Mesenchymal stem cell (in vitro differentiated cells and primary cell): Measurements from ENCODE around the gene AADAT. TPM values are rescaled to one million over a fixed set of nuclear protein-coding genes. Genes with fewer than 3 reads are reported as not detected.

Source experiments
- DNase-seq: peaks from one replicate; pipeline ENCODE4 v3.0.0-alpha.2; 2013
- H2AFZ ChIP-seq: one replicate; pipeline ENCODE4 v1.6.1; 2013; ENCODE audit warnings: low read depth, mild to moderate bottlenecking, control low read depth, inconsistent platforms, low read length, moderate library complexity
- H2AK5ac ChIP-seq: 2 replicates; pipeline ENCODE4 v1.6.1; 2013; ENCODE audit warnings: low read length, moderate library complexity, mild to moderate bottlenecking, inconsistent platforms; ENCODE audit not compliant: severe bottlenecking
- H2BK120ac ChIP-seq: one replicate; pipeline ENCODE4 v1.6.1; 2013; ENCODE audit warnings: low read depth, mild to moderate bottlenecking, inconsistent platforms, low read length, moderate library complexity
- H2BK12ac ChIP-seq, 2 experiments: one replicate each; pipeline ENCODE4 v1.6.1; 2013; ENCODE audit warnings: inconsistent platforms in 2 of 2, low read length in 2 of 2, mild to moderate bottlenecking in 2 of 2, moderate library complexity in 2 of 2, control low read depth in 1 of 2
- H2BK15ac ChIP-seq: one replicate; pipeline ENCODE4 v1.6.1; 2013; ENCODE audit warnings: mild to moderate bottlenecking, low read depth, inconsistent platforms; ENCODE audit not compliant: poor library complexity, severe bottlenecking
- H2BK5ac ChIP-seq: 2 replicates; pipeline ENCODE4 v1.6.1; 2013; ENCODE audit warnings: low read depth, mild to moderate bottlenecking, low read length, control low read depth, inconsistent platforms; ENCODE audit not compliant: poor library complexity, severe bottlenecking
- H3K14ac ChIP-seq, 2 experiments: one replicate each; pipeline ENCODE4 v1.6.1; 2013; ENCODE audit warnings: inconsistent platforms in 2 of 2, low read length in 2 of 2, control low read depth in 1 of 2, mild to moderate bottlenecking in 1 of 2, moderate library complexity in 1 of 2
- H3K18ac ChIP-seq, 2 experiments: one replicate each; pipeline ENCODE4 v1.6.1; 2013; ENCODE audit warnings: inconsistent platforms in 2 of 2, low read length in 2 of 2, control low read depth in 1 of 2, low read depth in 1 of 2, mild to moderate bottlenecking in 1 of 2
- H3K23ac ChIP-seq, 2 experiments: one replicate each; pipeline ENCODE4 v1.6.1; 2013; ENCODE audit warnings: inconsistent platforms in 2 of 2, low read length in 2 of 2, mild to moderate bottlenecking in 2 of 2, moderate library complexity in 2 of 2, control low read depth in 1 of 2
- H3K27ac ChIP-seq: 2 replicates; pipeline ENCODE4 v1.5.1; 2013; ENCODE audit warnings: mild to moderate bottlenecking, moderate library complexity, low read length, control low read depth, inconsistent platforms; ENCODE audit not compliant: poor library complexity, severe bottlenecking
- H3K27me3 ChIP-seq, 2 experiments: 2 replicates each; pipeline versions ENCODE4 v1.6.1 to v1.7.0; 2013; ENCODE audit warnings: low read length in 2 of 2, mild to moderate bottlenecking in 2 of 2, moderate library complexity in 2 of 2, control low read depth in 1 of 2, inconsistent platforms in 1 of 2; ENCODE audit not compliant: control insufficient read depth in 1 of 2, insufficient read depth in 1 of 2
- H3K36me3 ChIP-seq, 2 experiments: 2 replicates each; pipeline versions ENCODE4 v1.6.1 to v1.7.0; 2013; ENCODE audit warnings: low read length in 2 of 2, control low read depth in 1 of 2, inconsistent platforms in 1 of 2, low read depth in 1 of 2, mild to moderate bottlenecking in 1 of 2; ENCODE audit not compliant: insufficient read depth in 2 of 2, control insufficient read depth in 1 of 2
- H3K4ac ChIP-seq, 2 experiments: one replicate each; pipeline ENCODE4 v1.6.1; 2013; ENCODE audit warnings: inconsistent platforms in 2 of 2, low read length in 2 of 2, mild to moderate bottlenecking in 2 of 2, moderate library complexity in 2 of 2, control low read depth in 1 of 2, low read depth in 1 of 2
- H3K4me1 ChIP-seq: 2 replicates; pipeline ENCODE4 v1.6.1; 2013; ENCODE audit warnings: low read depth, low read length, control low read depth; ENCODE audit not compliant: control insufficient read depth, insufficient read depth
- H3K4me2 ChIP-seq: 2 replicates; pipeline ENCODE4 v1.6.1; 2013; ENCODE audit warnings: low read length, mild to moderate bottlenecking, inconsistent platforms; ENCODE audit not compliant: poor library complexity, severe bottlenecking
- H3K4me3 ChIP-seq, 2 experiments: 2 replicates each; pipeline versions ENCODE4 v1.5.1 to v1.7.0; 2013; ENCODE audit warnings: low read length in 2 of 2, mild to moderate bottlenecking in 2 of 2, control low read depth in 1 of 2, low read depth in 1 of 2; ENCODE audit not compliant: insufficient read depth in 1 of 2
- H3K79me1 ChIP-seq: replicated peaks from 2 replicates; pipeline ENCODE4 v1.6.1; 2013; ENCODE audit warnings: mild to moderate bottlenecking, control low read depth, low read length, inconsistent platforms; ENCODE audit not compliant: poor library complexity, severe bottlenecking
- H3K9ac ChIP-seq: 2 replicates; pipeline ENCODE4 v1.7.0; 2013; ENCODE audit warnings: mild to moderate bottlenecking, low read length, moderate library complexity
- H3K9me3 ChIP-seq: 2 replicates; pipeline ENCODE4 v1.7.0; 2013; ENCODE audit warnings: mild to moderate bottlenecking, low read length; ENCODE audit not compliant: control insufficient read depth
- H4K8ac ChIP-seq: one replicate; pipeline ENCODE4 v1.6.1; 2013; ENCODE audit warnings: inconsistent platforms, mild to moderate bottlenecking, low read length, moderate library complexity
- H4K91ac ChIP-seq: one replicate; pipeline ENCODE4 v1.6.1; 2013; ENCODE audit warnings: mild to moderate bottlenecking, low read length, inconsistent platforms
- WGBS: methylation state at CpG from one replicate; pipeline ENCODE4 v1.1.7; 2013; ENCODE audit warnings: mixed read lengths; 5-methylcytosine and 5-hydroxymethylcytosine counted together
- polyA plus RNA-seq, 2 experiments: library from polyadenylated mRNA; stranded (reverse); fragments of 200-250 nt; gene quantifications; one replicate each; pipeline ENCODE4 v1.2.3, GENCODE V29; 2013

AADAT gene
- polyA plus RNA-seq (2013, experiment 1 of 2) = 8.1 TPM
- polyA plus RNA-seq (2013, experiment 2 of 2) = 8.5 TPM

GRCh38 chr4:170089668-170090351 is at the start of gene AADAT:
AADAT (minus strand) TSS chr4:170089956; CDS start chr4:170089690, 266 bp downstream.
- Histone ChIP-seq H2BK12ac (peak within 1 kb of the TSS in 1 of 2 experiments; percentile 72), H3K14ac (peak within 1 kb of the TSS; percentile 85 to 95), H3K36me3 (peaks cover 4 to 31% of the 10 kb centered on the region in 2 experiments), H3K27me3 (no peaks in the 10 kb centered on the region), H3K23ac (peak within 1 kb of the TSS in 1 of 2 experiments; percentile 3), H3K79me1 (peaks cover under 1% of the 10 kb centered on the region), H3K4me1 (peaks cover 6% of the 10 kb centered on the region), H3K4ac (peak within 1 kb of the TSS; percentile 50 to 75), H4K91ac (peak within 1 kb of the TSS; percentile 64), H2AK5ac (no peak within 1 kb of the TSS), H2BK120ac (peak within 1 kb of the TSS; percentile 97), H3K27ac (peak within 1 kb of the TSS; percentile 54), H3K9ac (peak within 1 kb of the TSS; percentile 91), H3K4me2 (peak within 1 kb of the TSS; percentile 89), H4K8ac (peak within 1 kb of the TSS; percentile 96), H2AFZ (peak within 1 kb of the TSS; percentile 83), H2BK5ac (peak within 1 kb of the TSS; percentile 89), H3K18ac (peak within 1 kb of the TSS; percentile 75 to 98), H2BK15ac (peak within 1 kb of the TSS; percentile 90), H3K9me3 (no peaks in the 10 kb centered on the region), H3K4me3 (peak within 1 kb of the TSS; percentile 83 to 95)
- WGBS = under 1% methylated on average over 80 of the region's 80 CpGs
- peak; percentile 84 for DNase-seq

GRCh38 chr4:170138580-170139194 is 48.9 kb upstream of the AADAT start:
- Histone ChIP-seq H2BK5ac (no peak overlapping the region), H3K36me3 (no peaks in the 10 kb centered on the region), H3K4me1 (no peaks in the 10 kb centered on the region), H2BK15ac (no peak overlapping the region), H3K4me2 (peak overlapping the region; percentile 42), H2BK120ac (no peak overlapping the region), H4K91ac (no peak overlapping the region), H3K9me3 (peaks cover 10% of the 10 kb centered on the region), H2AK5ac (no peak overlapping the region), H3K18ac (no peak overlapping the region), H3K9ac (peak overlapping the region; percentile 52), H3K4me3 (peak overlapping the region in 1 of 2 experiments; percentile 45), H3K27ac (no peak overlapping the region), H2AFZ (no peak overlapping the region), H3K79me1 (no peaks in the 10 kb centered on the region), H3K23ac (no peak overlapping the region), H4K8ac (no peak overlapping the region), H2BK12ac (no peak overlapping the region), H3K27me3 (peaks cover 6 to 7% of the 10 kb centered on the region in 2 experiments), H3K14ac (no peak overlapping the region), H3K4ac (no peak overlapping the region)
- peak; percentile 75 for DNase-seq
- whole genome bisulfite sequencing = 9% methylated on average over 14 of the region's 15 CpGs

- no peak overlapping the region for H3K4ac ChIP-seq
- H3K4me1 ChIP-seq = no peaks in the 10 kb centered on the region
- H4K8ac ChIP-seq = no peak overlapping the region
- no peak overlapping the region for H2BK15ac ChIP-seq
- H3K79me1 ChIP-seq = no peaks in the 10 kb centered on the region
- H2AFZ ChIP-seq = no peak overlapping the region
- peak overlapping the region; percentile 52 for H3K9ac ChIP-seq
- no peak overlapping the region for H3K4me3 ChIP-seq
- peaks cover 17% of the 10 kb centered on the region for H3K9me3 ChIP-seq
- no peak overlapping the region for H3K4me2 ChIP-seq
- H3K18ac ChIP-seq = no peak overlapping the region
- H2BK12ac ChIP-seq = no peak overlapping the region
- no peak overlapping the region for H3K23ac ChIP-seq
- no peak overlapping the region for H3K27ac ChIP-seq
- H3K14ac ChIP-seq = no peak overlapping the region
- DNase-seq = no peak
- H2BK120ac ChIP-seq = no peak overlapping the region
- no peak overlapping the region for H2BK5ac ChIP-seq
- no peak overlapping the region for H2AK5ac ChIP-seq
- H3K27me3 ChIP-seq = peaks cover 6 to 7% of the 10 kb centered on the region in 2 experiments
- H3K36me3 ChIP-seq = no peaks in the 10 kb centered on the region
- H4K91ac ChIP-seq = no peak overlapping the region
- 90% methylated on average over 3 of the region's 3 CpGs for WGBS
Measured at GRCh38 chr4:170137927-170138326, 48.2 kb upstream of the AADAT start.

- H2BK120ac ChIP-seq = no peak overlapping the region
- H3K27ac ChIP-seq = no peak overlapping the region
- no peak overlapping the region for H3K18ac ChIP-seq
- H3K36me3 ChIP-seq = no peaks in the 10 kb centered on the region
- H2BK12ac ChIP-seq = no peak overlapping the region
- no peak overlapping the region for H3K4me3 ChIP-seq
- no peak overlapping the region for H2BK5ac ChIP-seq
- no peak for DNase-seq
- H2AFZ ChIP-seq = no peak overlapping the region
- H3K27me3 ChIP-seq = peaks cover 6 to 7% of the 10 kb centered on the region in 2 experiments
- H3K9me3 ChIP-seq = peaks cover 22% of the 10 kb centered on the region
- H4K91ac ChIP-seq = no peak overlapping the region
- no peaks in the 10 kb centered on the region for H3K79me1 ChIP-seq
- H4K8ac ChIP-seq = no peak overlapping the region
- H2AK5ac ChIP-seq = no peak overlapping the region
- no peak overlapping the region for H3K4me2 ChIP-seq
- H2BK15ac ChIP-seq = no peak overlapping the region
- H3K23ac ChIP-seq = no peak overlapping the region
- 67% methylated on average over 3 of the region's 5 CpGs for WGBS
- H3K9ac ChIP-seq = no peak overlapping the region
- no peak overlapping the region for H3K4ac ChIP-seq
- no peak overlapping the region for H3K14ac ChIP-seq
- no peaks in the 10 kb centered on the region for H3K4me1 ChIP-seq
Measured at GRCh38 chr4:170137466-170137865, 47.7 kb upstream of the AADAT start.
